ENCODE data around the gene GALNT17. TPM values are rescaled to one million over a fixed set of nuclear protein-coding genes. Genes with fewer than 3 reads are reported as not detected.

The GALNT17 gene
- total RNA-seq, 1 donor from 2014 or later: 3.9 TPM

DNA sequence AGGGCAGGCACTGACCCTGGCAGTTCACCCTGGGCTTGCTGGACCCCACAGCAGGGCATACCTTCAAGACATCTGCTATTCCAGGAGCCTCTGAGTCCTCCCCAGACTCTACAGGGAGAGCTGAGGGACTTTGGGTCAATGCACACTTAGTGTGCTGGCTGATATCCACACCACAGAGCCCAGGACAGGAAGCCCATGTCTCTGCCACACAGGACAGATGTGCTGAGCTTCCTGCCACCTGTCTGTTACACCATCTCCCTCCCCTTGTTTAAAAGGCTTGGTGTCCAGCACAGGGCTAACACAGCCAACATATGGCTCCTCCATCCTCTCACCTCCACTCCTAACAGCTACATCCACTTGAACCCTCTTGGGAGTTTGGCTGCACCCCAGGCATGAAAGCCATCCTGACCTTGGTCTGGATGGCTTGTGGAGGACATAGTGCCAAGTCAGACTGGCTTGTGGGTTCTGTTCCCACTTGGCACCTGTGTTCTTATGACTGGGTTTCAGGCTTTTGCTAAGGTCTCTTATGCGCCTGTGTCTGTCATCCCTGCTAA lies 529.8 kb downstream of the GALNT17 start:
- DNase-seq (ENCODE audit: low spot score, unreplicated experiment): no peak
- TF ChIP-seq, protein P1, sequence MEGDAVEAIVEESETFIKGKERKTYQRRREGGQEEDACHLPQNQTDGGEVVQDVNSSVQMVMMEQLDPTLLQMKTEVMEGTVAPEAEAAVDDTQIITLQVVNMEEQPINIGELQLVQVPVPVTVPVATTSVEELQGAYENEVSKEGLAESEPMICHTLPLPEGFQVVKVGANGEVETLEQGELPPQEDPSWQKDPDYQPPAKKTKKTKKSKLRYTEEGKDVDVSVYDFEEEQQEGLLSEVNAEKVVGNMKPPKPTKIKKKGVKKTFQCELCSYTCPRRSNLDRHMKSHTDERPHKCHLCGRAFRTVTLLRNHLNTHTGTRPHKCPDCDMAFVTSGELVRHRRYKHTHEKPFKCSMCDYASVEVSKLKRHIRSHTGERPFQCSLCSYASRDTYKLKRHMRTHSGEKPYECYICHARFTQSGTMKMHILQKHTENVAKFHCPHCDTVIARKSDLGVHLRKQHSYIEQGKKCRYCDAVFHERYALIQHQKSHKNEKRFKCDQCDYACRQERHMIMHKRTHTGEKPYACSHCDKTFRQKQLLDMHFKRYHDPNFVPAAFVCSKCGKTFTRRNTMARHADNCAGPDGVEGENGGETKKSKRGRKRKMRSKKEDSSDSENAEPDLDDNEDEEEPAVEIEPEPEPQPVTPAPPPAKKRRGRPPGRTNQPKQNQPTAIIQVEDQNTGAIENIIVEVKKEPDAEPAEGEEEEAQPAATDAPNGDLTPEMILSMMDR (IDR thresholded peaks at IDR 0.05; ENCODE audit: unreplicated experiment): no peak
- H3K27ac Mint-ChIP-seq: no peak overlapping the region
- H3K4me1 Mint-ChIP-seq (ENCODE audit: low read depth): no peaks in the 10 kb centered on the region
- H3K36me3 Mint-ChIP-seq (ENCODE audit: insufficient read depth): no peaks in the 10 kb centered on the region
- H3K9me3 Mint-ChIP-seq (ENCODE audit: low read depth): peaks cover 9% of the 10 kb centered on the region
- H3K27me3 Mint-ChIP-seq: no peaks in the 10 kb centered on the region
- H3K4me3 Mint-ChIP-seq (ENCODE audit: low read depth): no peak overlapping the region

DNA sequence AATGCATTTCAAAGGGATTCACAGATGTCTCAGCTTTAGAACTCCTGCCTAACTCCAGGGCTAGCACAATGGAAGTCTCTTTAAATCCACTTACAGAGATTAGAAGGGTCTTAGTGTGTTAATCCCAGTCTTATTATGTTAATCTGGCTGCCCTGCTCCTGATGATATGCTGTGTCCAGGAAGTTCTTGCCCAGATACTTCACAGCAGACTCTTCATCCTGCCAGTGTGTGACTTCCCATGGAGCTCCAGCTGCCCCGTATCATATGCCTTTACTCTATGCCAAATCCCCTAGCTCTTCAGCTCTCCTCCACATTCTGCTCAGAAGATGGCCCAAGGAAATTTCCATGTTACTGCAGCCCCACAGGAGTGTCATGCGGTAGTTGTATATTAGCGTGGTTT lies 533.8 kb downstream of the GALNT17 start:
- peaks cover 9% of the 10 kb centered on the region for H3K9me3 Mint-ChIP-seq (ENCODE audit: low read depth)
- H3K27me3 Mint-ChIP-seq: no peaks in the 10 kb centered on the region
- TF ChIP-seq, protein P1 (IDR thresholded peaks at IDR 0.05; ENCODE audit: unreplicated experiment): no peak
- H3K4me1 Mint-ChIP-seq (ENCODE audit: low read depth): no peaks in the 10 kb centered on the region
- DNase-seq (ENCODE audit: low spot score, unreplicated experiment): no peak
- H3K36me3 Mint-ChIP-seq (ENCODE audit: insufficient read depth): no peaks in the 10 kb centered on the region
- no peak overlapping the region for H3K4me3 Mint-ChIP-seq (ENCODE audit: low read depth)
- no peak overlapping the region for H3K27ac Mint-ChIP-seq

DNA sequence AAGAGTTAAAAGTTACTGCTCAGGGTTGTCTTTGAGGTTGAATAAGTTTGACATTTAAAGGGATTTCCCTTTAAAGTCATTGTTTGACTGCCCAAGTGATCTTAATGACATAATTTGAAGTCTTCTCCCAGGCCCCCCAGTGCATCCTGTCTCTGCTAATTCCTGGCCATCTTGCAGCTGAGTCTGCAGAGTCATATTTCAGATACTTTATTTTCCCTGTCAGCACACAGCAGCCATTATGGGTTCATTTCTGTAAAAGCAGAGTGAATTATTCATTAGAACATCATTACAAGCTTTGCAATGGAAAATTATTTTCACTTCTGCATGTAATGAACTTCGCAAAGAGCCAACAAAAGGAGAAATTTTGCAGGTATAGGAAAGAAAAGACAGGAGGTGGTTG lies 536.6 kb downstream of the GALNT17 start:
- Mint-ChIP-seq H3K9me3 (ENCODE audit: low read depth) (no peaks in the 10 kb centered on the region), H3K27me3 (no peaks in the 10 kb centered on the region), H3K4me1 (ENCODE audit: low read depth) (no peaks in the 10 kb centered on the region), H3K27ac (no peak overlapping the region), H3K36me3 (ENCODE audit: insufficient read depth) (no peaks in the 10 kb centered on the region), H3K4me3 (ENCODE audit: low read depth) (no peak overlapping the region)
- TF ChIP-seq, protein P1 (IDR thresholded peaks at IDR 0.05; ENCODE audit: unreplicated experiment): no peak
- DNase-seq (ENCODE audit: low spot score, unreplicated experiment): no peak

DNA sequence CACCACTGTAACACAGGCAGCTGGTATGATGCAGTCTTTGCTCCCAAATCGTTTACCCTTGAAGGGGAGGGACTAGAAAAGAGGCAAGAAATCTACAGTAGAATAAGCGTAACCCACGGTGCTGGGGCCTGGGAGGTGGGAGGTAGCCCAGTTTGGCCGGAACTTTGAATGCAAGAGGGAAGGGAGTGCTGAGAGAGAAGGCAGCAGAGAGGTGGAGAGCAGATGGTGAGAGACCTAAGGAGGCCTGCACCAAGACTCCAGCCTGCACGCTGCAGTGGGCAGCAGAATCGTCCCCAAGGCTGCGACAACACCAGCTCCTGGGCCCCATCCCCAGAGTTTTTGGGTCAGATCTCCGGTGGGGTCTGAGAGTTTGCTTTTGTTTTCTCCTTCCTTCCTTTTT lies 547.5 kb downstream of the GALNT17 start:
- TF ChIP-seq, protein P1 (IDR thresholded peaks at IDR 0.05; ENCODE audit: unreplicated experiment): no peak

DNA sequence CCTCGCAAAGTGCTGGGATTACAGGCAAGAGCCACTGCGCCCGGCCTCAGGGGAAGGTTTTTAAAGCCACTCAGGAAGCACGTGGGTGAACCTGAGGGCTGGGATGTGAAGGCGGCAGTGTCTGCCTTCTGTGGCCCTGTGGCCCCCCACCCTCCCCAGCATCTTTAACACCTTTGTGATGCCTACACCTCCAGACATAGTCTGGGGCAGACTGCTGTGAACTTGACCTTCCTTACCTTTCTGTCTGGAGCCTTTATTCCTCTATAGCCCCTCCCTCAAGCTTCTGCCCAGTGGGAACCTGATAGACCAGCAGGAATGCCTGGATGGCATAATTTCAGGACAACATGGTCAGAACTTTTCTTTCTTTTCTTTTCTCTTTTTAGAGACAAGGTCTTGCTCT lies 550.2 kb downstream of the GALNT17 start:
- TF ChIP-seq, protein P1 (IDR thresholded peaks at IDR 0.05; ENCODE audit: unreplicated experiment): no peak
- Mint-ChIP-seq H3K27ac (peak overlapping the region; percentile 73), H3K36me3 (ENCODE audit: insufficient read depth) (no peaks in the 10 kb centered on the region), H3K27me3 (peaks cover 11% of the 10 kb centered on the region), H3K9me3 (ENCODE audit: low read depth) (no peaks in the 10 kb centered on the region), H3K4me3 (ENCODE audit: low read depth) (no peak overlapping the region), H3K4me1 (ENCODE audit: low read depth) (peaks cover 10% of the 10 kb centered on the region)
- DNase-seq (ENCODE audit: low spot score, unreplicated experiment): no peak

More for the DNA sequence above, 547.5 kb downstream of the GALNT17 start:
- no peak for DNase-seq (ENCODE audit: low spot score, unreplicated experiment)
- H3K27ac Mint-ChIP-seq: no peak overlapping the region
- peaks cover 11% of the 10 kb centered on the region for H3K27me3 Mint-ChIP-seq
- peaks cover 10% of the 10 kb centered on the region for H3K4me1 Mint-ChIP-seq (ENCODE audit: low read depth)
- no peaks in the 10 kb centered on the region for H3K9me3 Mint-ChIP-seq (ENCODE audit: low read depth)
- H3K4me3 Mint-ChIP-seq (ENCODE audit: low read depth): no peak overlapping the region
- H3K36me3 Mint-ChIP-seq (ENCODE audit: insufficient read depth): no peaks in the 10 kb centered on the region

Measured in progenitor cell of endocrine pancreas (in vitro differentiated cells).